Measurements from ENCODE around the gene LRRFIP2.

DNA sequence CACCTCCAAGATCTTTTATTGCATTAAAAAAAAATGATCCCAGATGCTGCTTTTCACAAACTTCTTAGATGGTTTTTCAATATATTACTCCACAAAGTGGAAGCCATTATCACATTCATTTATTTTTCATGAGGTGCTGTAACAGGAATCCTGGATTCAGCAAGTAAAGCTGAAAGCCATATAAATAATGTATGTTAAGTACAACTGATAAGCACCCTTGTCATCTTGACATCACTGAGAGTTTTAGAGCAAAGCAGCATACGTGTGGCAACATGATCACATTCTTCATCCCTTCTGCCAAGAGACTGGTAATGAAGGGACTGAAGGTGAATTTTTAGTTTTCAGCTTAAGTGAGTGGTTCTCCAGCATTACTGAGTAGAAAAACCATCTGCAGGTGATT, 44.9 kb upstream of the LRRFIP2 start:
- TF ChIP-seq, protein P1, sequence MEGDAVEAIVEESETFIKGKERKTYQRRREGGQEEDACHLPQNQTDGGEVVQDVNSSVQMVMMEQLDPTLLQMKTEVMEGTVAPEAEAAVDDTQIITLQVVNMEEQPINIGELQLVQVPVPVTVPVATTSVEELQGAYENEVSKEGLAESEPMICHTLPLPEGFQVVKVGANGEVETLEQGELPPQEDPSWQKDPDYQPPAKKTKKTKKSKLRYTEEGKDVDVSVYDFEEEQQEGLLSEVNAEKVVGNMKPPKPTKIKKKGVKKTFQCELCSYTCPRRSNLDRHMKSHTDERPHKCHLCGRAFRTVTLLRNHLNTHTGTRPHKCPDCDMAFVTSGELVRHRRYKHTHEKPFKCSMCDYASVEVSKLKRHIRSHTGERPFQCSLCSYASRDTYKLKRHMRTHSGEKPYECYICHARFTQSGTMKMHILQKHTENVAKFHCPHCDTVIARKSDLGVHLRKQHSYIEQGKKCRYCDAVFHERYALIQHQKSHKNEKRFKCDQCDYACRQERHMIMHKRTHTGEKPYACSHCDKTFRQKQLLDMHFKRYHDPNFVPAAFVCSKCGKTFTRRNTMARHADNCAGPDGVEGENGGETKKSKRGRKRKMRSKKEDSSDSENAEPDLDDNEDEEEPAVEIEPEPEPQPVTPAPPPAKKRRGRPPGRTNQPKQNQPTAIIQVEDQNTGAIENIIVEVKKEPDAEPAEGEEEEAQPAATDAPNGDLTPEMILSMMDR (conservative IDR thresholded peaks at IDR 0.05) = no peak
- no peak for TF ChIP-seq EZH2 (IDR thresholded peaks at IDR 0.05; ENCODE audit: low read depth)

Data from PC-9 (cell line).